HG03521 (cell line): Measurements from ENCODE around the gene SH3TC1.

Experiments used
- ATAC-seq: cut with Tn5 transposase; IDR thresholded peaks from one replicate; pipeline ENCODE4 v1.9.1; 2021; ENCODE audit warnings: mild to moderate bottlenecking, moderate library complexity; ENCODE audit not compliant: unreplicated experiment

SH3TC1 gene

GRCh38 chr4:8240211-8241041, 41.3 kb downstream of the SH3TC1 start:
- ATAC-seq = no peak

- ATAC-seq = no peak
Observed at GRCh38 chr4:8241211-8241779, 42.2 kb downstream of the SH3TC1 start.

- ATAC-seq = peak; percentile 63
Observed at GRCh38 chr4:8241895-8242696, 43.0 kb downstream of the SH3TC1 start.

- no peak for ATAC-seq
Observed at GRCh38 chr4:8242782-8243560, 43.9 kb downstream of the SH3TC1 start.

- no peak for ATAC-seq
Observed at GRCh38 chr4:8244001-8244757, 45.1 kb downstream of the SH3TC1 start.

- ATAC-seq = no peak
Observed at GRCh38 chr4:8244931-8245460, 45.9 kb downstream of the SH3TC1 start.

- ATAC-seq = no peak
Observed at GRCh38 chr4:8245884-8246833, 47.1 kb downstream of the SH3TC1 start.

- no peak for ATAC-seq
Observed at GRCh38 chr4:8247047-8247930, 48.2 kb downstream of the SH3TC1 start.

- no peak for ATAC-seq
Observed at GRCh38 chr4:8248091-8248490, 49.0 kb downstream of the SH3TC1 start.

GRCh38 chr4:8250227-8250626, 51.1 kb downstream of the SH3TC1 start:
- no peak for ATAC-seq

GRCh38 chr4:8250637-8251036, 51.5 kb downstream of the SH3TC1 start:
- ATAC-seq = no peak

- ATAC-seq = no peak
Observed at GRCh38 chr4:8251110-8251883, 52.2 kb downstream of the SH3TC1 start.

GRCh38 chr4:8252301-8253173, 53.4 kb downstream of the SH3TC1 start:
- no peak for ATAC-seq

- no peak for ATAC-seq
Observed at GRCh38 chr4:8254076-8254475, 55.0 kb downstream of the SH3TC1 start.

- ATAC-seq = no peak
Observed at GRCh38 chr4:8255698-8256441, 56.8 kb downstream of the SH3TC1 start.
